Neuronal stem cell (in vitro differentiated cells): ENCODE data around the gene PHF3.

ENCODE experiments used
- DNase-seq: peaks from one replicate; pipeline ENCODE4 v3.0.0-alpha.2; 2013; ENCODE audit warnings: low spot score
- H2AFZ ChIP-seq: one replicate; pipeline ENCODE4 v1.6.1; 2013; ENCODE audit warnings: mild to moderate bottlenecking, low read length, inconsistent platforms
- H2AK5ac ChIP-seq: 2 replicates; pipeline ENCODE4 v1.6.1; 2013; ENCODE audit warnings: low read depth, mild to moderate bottlenecking, inconsistent platforms, low read length, moderate library complexity, mixed read lengths
- H2BK120ac ChIP-seq: 2 replicates; pipeline ENCODE4 v1.6.1; 2013; ENCODE audit warnings: low read depth, mild to moderate bottlenecking, inconsistent platforms, low read length, moderate library complexity, mixed read lengths
- H2BK12ac ChIP-seq: one replicate; pipeline ENCODE4 v1.6.1; 2013; ENCODE audit warnings: low read length, inconsistent platforms
- H2BK15ac ChIP-seq: 2 replicates; pipeline ENCODE4 v1.6.1; 2013; ENCODE audit warnings: mild to moderate bottlenecking, low read length, inconsistent platforms, mixed read lengths
- H2BK5ac ChIP-seq: one replicate; pipeline ENCODE4 v1.6.1; 2013; ENCODE audit warnings: inconsistent platforms, mild to moderate bottlenecking, low read length, moderate library complexity
- H3K14ac ChIP-seq: one replicate; pipeline ENCODE4 v1.6.1; 2013; ENCODE audit warnings: low read length, inconsistent platforms
- H3K18ac ChIP-seq: 2 replicates; pipeline ENCODE4 v1.6.1; 2013; ENCODE audit warnings: low read length, inconsistent platforms
- H3K23ac ChIP-seq: 2 replicates; pipeline ENCODE4 v1.6.1; 2013; ENCODE audit warnings: low read depth, mild to moderate bottlenecking, mixed read lengths, low read length, inconsistent platforms; ENCODE audit not compliant: poor library complexity
- H3K27ac ChIP-seq: replicated peaks from 3 replicates; pipeline ENCODE4 v1.5.1; 2013; ENCODE audit warnings: low read length, inconsistent platforms
- H3K27me3 ChIP-seq, 3 experiments: 2 replicates each; pipeline ENCODE4 v1.6.1; 2013; ENCODE audit warnings: low read length in 3 of 3, mild to moderate bottlenecking in 2 of 3, inconsistent platforms in 1 of 3, low read depth in 1 of 3, mixed read lengths in 1 of 3, moderate library complexity in 1 of 3; ENCODE audit not compliant: control insufficient read depth in 3 of 3, insufficient read depth in 3 of 3
- H3K36me3 ChIP-seq, 2 donors: replicated peaks in 1 of 2; 2 replicates each; pipeline ENCODE4 v1.6.1; 2013; ENCODE audit warnings: low read length in 2 of 2; ENCODE audit not compliant: control insufficient read depth in 2 of 2, insufficient read depth in 2 of 2
- H3K4ac ChIP-seq: 2 replicates; pipeline ENCODE4 v1.6.1; 2013; ENCODE audit warnings: inconsistent platforms, mild to moderate bottlenecking, low read length, moderate library complexity
- H3K4me1 ChIP-seq, 2 donors: 1 replicate in 1 of 2; 2 replicates in 1 of 2; pipeline ENCODE4 v1.6.1; 2013; ENCODE audit warnings: low read length in 2 of 2, low read depth in 1 of 2; ENCODE audit not compliant: control insufficient read depth in 2 of 2, insufficient read depth in 1 of 2
- H3K4me2 ChIP-seq: one replicate; pipeline ENCODE4 v1.6.1; 2013; ENCODE audit warnings: mild to moderate bottlenecking, low read length, inconsistent platforms; ENCODE audit not compliant: insufficient read depth, poor library complexity, severe bottlenecking
- H3K4me3 ChIP-seq, 2 donors: 2 replicates each; pipeline ENCODE4 v1.5.1; 2013; ENCODE audit warnings: low read length in 2 of 2, mild to moderate bottlenecking in 2 of 2, inconsistent platforms in 1 of 2, moderate library complexity in 1 of 2
- H3K79me1 ChIP-seq: one replicate; pipeline ENCODE4 v1.6.1; 2013; ENCODE audit warnings: low read depth, mild to moderate bottlenecking, inconsistent platforms, low read length, moderate library complexity
- H3K9ac ChIP-seq: one replicate; pipeline ENCODE4 v1.6.1; 2013; ENCODE audit warnings: mild to moderate bottlenecking, low read depth, low read length, inconsistent platforms; ENCODE audit not compliant: poor library complexity
- H3K9me3 ChIP-seq, 2 donors: replicated peaks in 1 of 2; 2 replicates each; pipeline versions ENCODE3 to v1.6.1; 2013; ENCODE audit warnings: low read length in 2 of 2, mild to moderate bottlenecking in 2 of 2, inconsistent platforms in 1 of 2, low read depth in 1 of 2, mixed read lengths in 1 of 2, moderate library complexity in 1 of 2; ENCODE audit not compliant: control insufficient read depth in 2 of 2, insufficient read depth in 1 of 2
- H4K8ac ChIP-seq: one replicate; pipeline ENCODE4 v1.6.1; 2013; ENCODE audit warnings: low read depth, mild to moderate bottlenecking, inconsistent platforms, low read length, moderate library complexity
- H4K91ac ChIP-seq: one replicate; pipeline ENCODE4 v1.6.1; 2013; ENCODE audit warnings: low read length, low read depth, mild to moderate bottlenecking, inconsistent platforms; ENCODE audit not compliant: poor library complexity
- WGBS, 2 donors: extraction: QIAGEN DNeasy Blood & Tissue Kit; methylation state at CpG; one replicate each; pipeline ENCODE4 v1.1.7; 2013; ENCODE audit warnings: missing lambda C conversion rate in 2 of 2, mixed read lengths in 1 of 2; ENCODE audit not compliant: insufficient read length in 2 of 2, insufficient replicate concordance in 1 of 2; ENCODE audit errors: extremely low coverage in 2 of 2; 5-methylcytosine and 5-hydroxymethylcytosine counted together

Gene PHF3

GRCh38 chr6:63671098-63671754 lies 35.6 kb downstream of the PHF3 start:
- Histone ChIP-seq H3K27me3 (no peaks in the 10 kb centered on the region), H3K4me2 (no peak overlapping the region), H3K9ac (no peak overlapping the region), H2BK5ac (no peak overlapping the region), H2BK15ac (no peak overlapping the region), H3K23ac (no peak overlapping the region), H4K91ac (no peak overlapping the region), H3K79me1 (peaks cover 2% of the 10 kb centered on the region), H3K14ac (no peak overlapping the region), H3K27ac (no peak overlapping the region), H3K36me3 (peaks cover 0 to 34% of the 10 kb centered on the region in 2 donors), H3K9me3 (peaks cover 0 to 10% of the 10 kb centered on the region in 2 donors), H2BK12ac (no peak overlapping the region), H2BK120ac (no peak overlapping the region), H3K18ac (no peak overlapping the region), H2AK5ac (no peak overlapping the region), H4K8ac (no peak overlapping the region), H3K4me1 (peaks cover 0 to 3% of the 10 kb centered on the region in 2 donors), H3K4me3 (no peak overlapping the region), H3K4ac (no peak overlapping the region), H2AFZ (no peak overlapping the region)
- no CpG with 5 or more reads among the region's 6 CpGs for WGBS, 2 donors
- DNase-seq: no peak

- Histone ChIP-seq H3K27me3 (no peaks in the 10 kb centered on the region), H2AK5ac (no peak overlapping the region), H2BK120ac (no peak overlapping the region), H3K9me3 (peaks cover 0 to 10% of the 10 kb centered on the region in 2 donors), H3K4me3 (no peak overlapping the region), H3K4ac (no peak overlapping the region), H2BK15ac (no peak overlapping the region), H3K23ac (no peak overlapping the region), H4K91ac (no peak overlapping the region), H3K18ac (no peak overlapping the region), H3K4me1 (peaks cover 0 to 3% of the 10 kb centered on the region in 2 donors), H2AFZ (no peak overlapping the region), H3K4me2 (no peak overlapping the region), H2BK5ac (no peak overlapping the region), H4K8ac (no peak overlapping the region), H3K79me1 (peaks cover 3% of the 10 kb centered on the region), H3K9ac (no peak overlapping the region), H3K14ac (no peak overlapping the region), H3K36me3 (peaks cover 0 to 34% of the 10 kb centered on the region in 2 donors), H3K27ac (no peak overlapping the region), H2BK12ac (no peak overlapping the region)
- no peak for DNase-seq
- no CpG with 5 or more reads among the region's 3 CpGs for WGBS, 2 donors
Observed at GRCh38 chr6:63672582-63673129, 37.1 kb downstream of the PHF3 start.

- Histone ChIP-seq H2AFZ (no peak overlapping the region), H2BK120ac (no peak overlapping the region), H3K4ac (no peak overlapping the region), H3K27ac (no peak overlapping the region), H3K4me3 (no peak overlapping the region), H2BK15ac (no peak overlapping the region), H3K18ac (no peak overlapping the region), H2BK12ac (no peak overlapping the region), H3K4me1 (peaks cover 0 to 3% of the 10 kb centered on the region in 2 donors), H3K36me3 (peaks cover 0 to 38% of the 10 kb centered on the region in 2 donors), H2BK5ac (no peak overlapping the region), H3K27me3 (no peaks in the 10 kb centered on the region), H3K9me3 (peaks cover 0 to 10% of the 10 kb centered on the region in 2 donors), H2AK5ac (no peak overlapping the region), H4K8ac (no peak overlapping the region), H3K9ac (no peak overlapping the region), H3K79me1 (peaks cover 3% of the 10 kb centered on the region), H3K23ac (no peak overlapping the region), H4K91ac (no peak overlapping the region), H3K14ac (no peak overlapping the region), H3K4me2 (no peak overlapping the region)
- DNase-seq: no peak
- WGBS, 2 donors: no CpG with 5 or more reads among the region's 2 CpGs
Observed at GRCh38 chr6:63673692-63674091, 38.1 kb downstream of the PHF3 start.

- no peak for DNase-seq
- no peak overlapping the region for H3K23ac ChIP-seq
- H2BK120ac ChIP-seq: no peak overlapping the region
- no peak overlapping the region for H2BK12ac ChIP-seq
- no peak overlapping the region for H3K4me2 ChIP-seq
- no peak overlapping the region for H2AK5ac ChIP-seq
- no peak overlapping the region for H3K14ac ChIP-seq
- H3K4me1 ChIP-seq: peaks cover 0 to 3% of the 10 kb centered on the region in 2 donors
- no peak overlapping the region for H4K8ac ChIP-seq
- peaks cover 3% of the 10 kb centered on the region for H3K79me1 ChIP-seq
- no peak overlapping the region for H3K27ac ChIP-seq
- no peak overlapping the region for H3K18ac ChIP-seq
- H3K9ac ChIP-seq: no peak overlapping the region
- no peak overlapping the region for H3K4me3 ChIP-seq
- no peak overlapping the region for H3K4ac ChIP-seq
- no CpG with 5 or more reads among the region's 3 CpGs for WGBS, 2 donors
- no peaks in the 10 kb centered on the region for H3K27me3 ChIP-seq
- H2BK15ac ChIP-seq: no peak overlapping the region
- H4K91ac ChIP-seq: no peak overlapping the region
- H2AFZ ChIP-seq: no peak overlapping the region
- peaks cover 0 to 10% of the 10 kb centered on the region in 2 donors for H3K9me3 ChIP-seq
- peaks cover 0 to 45% of the 10 kb centered on the region in 2 donors for H3K36me3 ChIP-seq
- H2BK5ac ChIP-seq: no peak overlapping the region
Observed at GRCh38 chr6:63674635-63675034, 39.0 kb downstream of the PHF3 start.
